GM10266 (cell line): Measurements from ENCODE around the gene KRTAP10-7.

Experiments used
- DNase-seq: peaks from one replicate; pipeline ENCODE4 v3.0.0; 2012; ENCODE audit errors: extremely low spot score
- TF ChIP-seq, protein P1 (sequence below): IDR thresholded peaks from 2 replicates; pipeline ENCODE4 v1.5.1; 2012; ENCODE audit warnings: mild to moderate bottlenecking, low read depth; ENCODE audit not compliant: control insufficient read depth, insufficient read depth; ENCODE audit errors: missing control alignments

Gene KRTAP10-7

DNA sequence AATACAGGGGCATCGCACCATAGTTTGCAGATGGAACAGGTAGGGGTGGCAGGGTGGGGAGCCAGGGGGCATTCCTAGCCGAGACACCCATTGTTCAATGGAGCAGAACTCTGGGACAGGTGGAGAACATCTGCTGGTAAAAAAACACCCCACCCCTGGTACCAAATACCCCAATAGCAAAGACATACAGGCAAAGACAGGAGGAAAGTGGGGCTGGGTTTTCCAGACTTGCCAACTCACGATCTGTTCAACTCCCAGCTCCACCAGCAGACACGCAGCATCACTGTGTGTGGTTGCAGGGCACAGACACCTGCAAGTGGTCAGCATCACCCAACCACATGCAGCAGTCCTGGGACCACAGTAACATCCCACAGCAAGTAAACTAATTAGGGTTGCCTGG is 11.2 kb downstream of the KRTAP10-7 start:
- TF ChIP-seq, protein P1, sequence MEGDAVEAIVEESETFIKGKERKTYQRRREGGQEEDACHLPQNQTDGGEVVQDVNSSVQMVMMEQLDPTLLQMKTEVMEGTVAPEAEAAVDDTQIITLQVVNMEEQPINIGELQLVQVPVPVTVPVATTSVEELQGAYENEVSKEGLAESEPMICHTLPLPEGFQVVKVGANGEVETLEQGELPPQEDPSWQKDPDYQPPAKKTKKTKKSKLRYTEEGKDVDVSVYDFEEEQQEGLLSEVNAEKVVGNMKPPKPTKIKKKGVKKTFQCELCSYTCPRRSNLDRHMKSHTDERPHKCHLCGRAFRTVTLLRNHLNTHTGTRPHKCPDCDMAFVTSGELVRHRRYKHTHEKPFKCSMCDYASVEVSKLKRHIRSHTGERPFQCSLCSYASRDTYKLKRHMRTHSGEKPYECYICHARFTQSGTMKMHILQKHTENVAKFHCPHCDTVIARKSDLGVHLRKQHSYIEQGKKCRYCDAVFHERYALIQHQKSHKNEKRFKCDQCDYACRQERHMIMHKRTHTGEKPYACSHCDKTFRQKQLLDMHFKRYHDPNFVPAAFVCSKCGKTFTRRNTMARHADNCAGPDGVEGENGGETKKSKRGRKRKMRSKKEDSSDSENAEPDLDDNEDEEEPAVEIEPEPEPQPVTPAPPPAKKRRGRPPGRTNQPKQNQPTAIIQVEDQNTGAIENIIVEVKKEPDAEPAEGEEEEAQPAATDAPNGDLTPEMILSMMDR = no peak
- no peak for DNase-seq

DNA sequence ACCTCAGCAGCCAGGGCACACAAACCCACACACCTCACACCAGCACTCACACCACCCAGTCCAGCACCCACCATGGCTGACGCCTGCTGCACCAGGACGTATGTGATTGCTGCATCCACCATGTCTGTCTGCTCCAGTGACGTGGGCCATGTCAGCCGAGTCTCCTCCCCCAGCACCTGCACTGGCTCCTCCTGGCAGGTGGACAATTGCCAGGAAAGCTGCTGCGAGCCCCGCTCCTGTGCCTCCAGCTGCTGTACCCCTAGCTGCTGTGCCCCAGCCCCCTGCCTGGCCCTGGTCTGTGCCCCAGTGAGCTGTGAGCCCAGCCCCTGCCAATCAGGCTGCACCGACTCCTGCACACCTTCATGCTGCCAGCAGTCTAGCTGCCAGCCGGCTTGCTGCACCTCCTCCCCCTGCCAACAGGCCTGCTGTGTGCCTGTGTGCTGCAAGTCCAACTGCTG is 11.7 kb downstream of the KRTAP10-7 start, which contains the start of gene KRTAP10-8:
TSS of gene KRTAP10-8 (plus strand) at position 51 of the 458 bp plus-strand sequence. CDS start at position 73, 22 bp downstream.
- no peak for DNase-seq
- TF ChIP-seq, protein P1 = no peak

DNA sequence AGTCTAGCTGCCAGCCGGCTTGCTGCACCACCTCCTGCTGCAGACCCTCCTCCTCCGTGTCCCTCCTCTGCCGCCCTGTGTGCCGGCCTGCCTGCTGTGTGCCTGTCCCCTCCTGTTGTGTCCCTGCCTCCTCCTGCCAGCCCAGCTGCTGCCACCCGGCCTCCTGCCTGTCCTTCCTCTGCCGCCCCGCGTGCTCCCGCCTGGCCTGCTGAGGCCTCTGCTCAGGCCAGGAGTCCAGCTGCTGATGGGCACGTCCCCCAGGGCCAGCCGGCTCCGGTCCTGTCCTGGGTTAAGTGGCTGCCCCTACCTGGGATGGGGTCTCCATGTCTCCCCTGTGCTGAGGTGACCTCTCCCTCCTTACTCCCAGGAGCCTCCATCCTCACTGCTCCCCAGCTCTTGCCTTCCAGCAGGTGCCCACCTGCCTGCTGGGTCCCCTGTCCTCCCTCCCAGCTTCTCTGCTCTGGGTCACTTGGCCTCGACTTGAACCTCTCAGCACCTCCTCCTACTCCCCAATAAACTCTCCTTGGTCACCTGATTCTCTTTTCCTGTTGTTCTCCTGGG is 12.4 kb downstream of the KRTAP10-7 start:
- TF ChIP-seq, protein P1 = no peak
- DNase-seq = no peak

DNA sequence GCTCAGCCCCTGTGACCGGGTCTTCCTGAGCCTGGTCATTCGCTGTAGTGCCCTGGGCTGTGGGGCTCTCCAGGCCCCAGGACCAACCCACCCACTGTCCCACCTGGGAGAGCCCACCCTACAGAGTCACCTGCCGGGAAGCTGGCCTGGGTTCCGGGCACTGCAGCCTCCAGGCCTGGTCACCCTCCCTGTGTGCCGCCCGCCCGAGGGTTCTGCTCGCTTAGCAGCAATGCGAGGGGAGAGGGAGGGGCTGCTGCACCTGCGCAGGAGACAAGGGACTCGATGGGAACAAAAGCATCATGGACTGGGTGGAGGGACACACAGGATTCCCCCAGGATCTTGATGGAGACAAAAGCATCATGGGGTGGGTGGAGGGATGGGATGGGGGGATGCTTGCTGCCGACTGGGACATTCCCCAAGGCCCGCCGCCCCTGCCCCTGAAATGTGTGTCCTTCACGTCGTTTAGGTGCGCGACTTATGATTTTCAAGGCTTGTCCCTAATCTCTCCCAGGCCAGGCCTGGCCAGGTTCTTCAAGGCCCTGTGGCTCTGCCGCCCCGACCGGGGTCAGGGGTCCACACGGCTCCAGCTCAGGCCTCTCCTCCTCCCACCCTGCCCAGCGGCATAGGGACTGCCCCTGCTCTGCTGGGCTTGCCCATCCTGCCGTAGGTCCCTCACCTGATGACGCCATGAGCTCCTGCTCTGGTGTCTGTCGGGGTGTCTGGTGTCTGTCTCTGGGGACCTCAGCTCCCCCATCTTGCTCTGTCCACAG is 13.2 kb downstream of the KRTAP10-7 start:
- TF ChIP-seq, protein P1 = no peak
- DNase-seq = no peak

DNA sequence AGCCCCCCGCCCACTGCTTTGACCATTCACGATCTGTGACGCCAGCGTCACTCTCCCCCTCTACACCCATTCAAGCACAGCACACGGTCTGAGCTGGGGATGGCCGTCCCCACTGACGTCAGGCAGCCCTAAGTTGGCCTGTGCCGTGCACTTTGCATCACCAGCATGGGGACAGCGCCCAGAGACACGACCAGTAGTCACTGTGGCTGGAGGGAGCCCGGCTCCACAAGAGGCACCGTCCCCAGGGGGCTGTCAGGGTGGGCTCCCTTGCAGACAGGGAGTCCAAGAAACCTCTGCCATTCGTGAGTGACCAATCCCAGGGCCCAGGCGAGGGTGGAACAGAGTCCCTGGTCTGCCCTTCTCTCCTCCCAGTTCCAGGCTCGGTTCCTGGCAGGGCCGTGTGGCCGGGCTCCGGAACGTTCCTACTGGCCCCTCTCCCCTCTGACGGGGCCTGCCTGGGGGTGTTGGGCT is 13.8 kb downstream of the KRTAP10-7 start:
- no peak for DNase-seq
- TF ChIP-seq, protein P1 = no peak

DNA sequence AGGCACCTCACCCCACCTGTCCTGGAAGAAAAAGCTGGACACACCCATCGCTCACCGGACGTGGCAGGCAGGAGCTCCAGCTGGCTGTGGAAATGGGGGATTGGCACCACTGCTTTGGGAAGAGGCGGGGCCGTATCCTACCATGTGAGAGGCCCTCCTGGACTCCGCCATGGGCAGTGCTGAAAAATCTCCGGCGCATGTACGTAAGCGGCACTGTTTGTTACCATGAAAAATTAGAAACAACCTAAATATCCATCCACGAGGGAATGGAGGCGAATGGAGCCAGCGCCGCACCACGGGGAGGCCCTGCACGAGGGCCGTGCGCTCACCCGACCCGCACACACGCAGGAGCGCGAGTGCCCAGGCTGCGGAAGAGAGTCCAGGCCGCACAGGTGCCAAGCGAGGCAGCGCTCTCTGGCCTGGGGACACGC is 14.6 kb downstream of the KRTAP10-7 start:
- DNase-seq = no peak
- TF ChIP-seq, protein P1 = no peak

DNA sequence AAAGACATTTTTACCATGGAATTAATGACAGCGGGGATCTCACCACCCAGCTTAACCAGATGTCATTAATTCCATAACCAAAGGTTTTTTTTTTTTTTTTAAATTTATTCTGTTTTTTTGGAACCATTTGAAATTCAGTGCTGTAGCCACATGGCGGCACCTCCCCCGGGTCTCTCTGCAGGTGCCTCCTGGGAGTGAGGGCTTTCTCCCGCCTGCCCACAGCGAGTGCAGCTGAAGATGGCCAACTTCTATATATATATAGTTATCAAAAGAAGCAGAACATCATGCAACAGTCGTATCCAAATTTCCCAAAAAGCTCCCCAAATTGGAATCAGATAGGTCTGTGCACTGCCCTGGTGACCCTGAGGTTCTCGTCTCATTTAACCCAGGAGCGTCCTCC is 15.1 kb downstream of the KRTAP10-7 start:
- TF ChIP-seq, protein P1 = no peak
- no peak for DNase-seq
